SIG-M5 (cell line): ENCODE data around the gene HSPB1.
"Not testable (repeated sequence)": the region's sequence is repeated elsewhere in the genome, so short reads cannot be mapped to it uniquely, and the experiment has no call there.

ENCODE experiments used
- DNase-seq: peaks from one replicate; lab custom pipeline; 2025; lab: John Stamatoyannopoulos, UW

Gene HSPB1

DNA sequence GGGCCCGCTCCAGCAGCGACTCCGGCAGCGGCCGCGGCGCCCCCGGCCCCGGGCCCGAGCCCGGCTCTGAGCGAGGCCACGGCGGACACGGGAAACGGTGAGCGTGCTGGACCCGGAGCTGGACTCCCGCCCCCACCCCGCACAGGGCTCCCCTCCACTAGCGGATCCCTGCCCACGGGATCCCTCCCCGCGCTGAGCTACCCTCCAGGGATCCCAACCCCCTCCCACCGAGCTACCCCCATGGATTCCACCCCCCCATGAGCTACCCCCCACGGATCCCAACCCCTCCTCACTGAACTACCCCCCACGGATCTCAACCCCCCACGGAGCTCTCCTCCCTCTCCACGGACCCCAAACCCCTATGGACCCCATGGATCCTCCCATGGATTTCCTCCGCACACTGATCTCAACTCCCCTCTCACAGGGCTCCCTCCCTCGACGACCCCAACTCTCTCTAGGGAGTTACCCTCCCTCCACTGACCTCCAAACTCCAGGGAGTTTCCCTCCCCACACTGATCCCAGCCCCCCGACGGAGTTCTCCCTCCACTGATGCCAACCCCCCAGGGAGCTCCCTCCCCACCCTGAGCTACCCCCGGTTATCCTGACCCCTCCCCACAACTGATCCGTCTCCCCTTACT is 20.6 kb upstream of the HSPB1 start:
- no peak for DNase-seq

DNA sequence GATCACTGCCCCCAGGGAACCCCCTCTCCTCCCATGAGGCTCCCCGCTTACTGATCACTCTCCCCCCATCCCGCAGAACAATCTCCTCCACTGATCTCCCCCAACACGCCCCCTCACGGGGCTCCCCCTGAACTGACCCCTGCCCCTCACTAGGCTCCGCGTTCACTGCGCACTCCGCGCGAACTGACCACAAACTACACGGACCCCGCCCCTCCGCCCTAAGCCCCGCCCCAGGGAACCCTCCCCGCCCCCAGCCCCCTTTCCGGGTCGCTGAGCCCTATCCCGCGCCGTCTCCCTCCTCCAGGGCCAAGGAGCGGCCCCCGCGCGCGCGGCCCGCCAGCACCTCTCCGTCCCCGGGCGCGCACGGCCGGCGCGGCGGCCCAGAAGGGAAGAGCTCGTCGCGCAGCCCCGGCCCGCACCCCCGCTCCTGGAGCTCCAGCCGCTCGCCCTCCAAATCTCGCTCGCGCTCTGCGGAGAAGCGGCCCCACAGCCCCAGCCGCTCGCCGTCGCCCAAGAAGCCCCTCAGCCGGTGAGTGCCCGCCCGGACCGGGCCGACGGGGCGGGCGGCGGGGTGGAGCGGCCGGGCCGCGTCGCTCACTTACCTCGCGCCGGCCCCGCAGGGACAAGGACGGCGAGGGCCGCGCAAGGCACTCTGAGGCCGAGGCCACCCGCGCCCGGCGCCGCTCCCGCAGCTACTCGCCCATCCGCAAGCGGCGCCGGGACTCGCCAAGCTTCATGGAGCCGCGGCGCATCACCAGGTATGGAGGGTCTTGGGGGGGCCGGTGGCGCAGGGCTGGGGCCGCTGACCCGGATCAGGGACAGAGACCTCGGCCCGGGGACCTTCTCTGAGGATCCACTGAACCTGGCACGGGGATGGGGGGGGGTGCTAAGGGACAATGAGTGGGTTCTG is 19.9 kb upstream of the HSPB1 start:
- no peak for DNase-seq

- DNase-seq, result no peak
Observed at GRCh38 chr7:76283254-76284159, 19.0 kb upstream of the HSPB1 start.

DNA sequence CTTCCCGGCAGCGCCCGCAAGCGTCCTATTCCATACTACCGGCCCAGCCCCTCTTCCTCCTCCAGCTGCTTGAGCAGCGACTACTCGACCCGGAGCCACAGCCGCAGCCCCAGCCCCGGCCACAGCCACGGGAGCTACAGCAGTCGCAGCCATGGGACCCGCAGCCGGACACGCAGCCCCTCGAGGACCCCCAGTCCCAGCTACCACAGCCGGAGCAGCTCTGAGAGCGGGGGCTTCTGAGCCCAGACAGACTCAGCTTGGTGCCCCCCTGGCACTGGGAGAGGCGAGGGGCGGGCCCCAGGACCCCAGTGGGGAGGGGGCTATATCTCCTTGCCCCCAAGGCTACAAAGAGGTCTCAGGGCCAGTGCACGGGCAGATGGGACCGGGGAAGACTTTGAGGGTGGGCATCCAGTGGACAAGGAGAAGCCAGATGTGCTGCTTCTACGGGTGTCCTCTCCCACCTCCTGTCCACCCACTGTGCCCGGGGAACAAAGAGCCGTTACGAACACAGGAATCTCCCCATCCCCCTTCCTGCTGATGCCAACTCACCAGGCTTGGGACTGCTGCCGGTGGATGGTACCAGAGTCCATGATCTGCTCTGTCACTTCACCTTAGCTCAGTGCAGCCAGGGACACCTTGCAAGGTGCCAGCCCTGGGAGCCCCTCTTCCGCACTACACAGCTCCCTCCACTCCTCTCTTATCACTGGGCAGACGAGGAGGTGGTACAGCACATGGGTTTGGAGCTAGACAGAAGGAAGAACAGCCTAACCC is 16.7 kb upstream of the HSPB1 start:
- DNase-seq, result no peak

DNA sequence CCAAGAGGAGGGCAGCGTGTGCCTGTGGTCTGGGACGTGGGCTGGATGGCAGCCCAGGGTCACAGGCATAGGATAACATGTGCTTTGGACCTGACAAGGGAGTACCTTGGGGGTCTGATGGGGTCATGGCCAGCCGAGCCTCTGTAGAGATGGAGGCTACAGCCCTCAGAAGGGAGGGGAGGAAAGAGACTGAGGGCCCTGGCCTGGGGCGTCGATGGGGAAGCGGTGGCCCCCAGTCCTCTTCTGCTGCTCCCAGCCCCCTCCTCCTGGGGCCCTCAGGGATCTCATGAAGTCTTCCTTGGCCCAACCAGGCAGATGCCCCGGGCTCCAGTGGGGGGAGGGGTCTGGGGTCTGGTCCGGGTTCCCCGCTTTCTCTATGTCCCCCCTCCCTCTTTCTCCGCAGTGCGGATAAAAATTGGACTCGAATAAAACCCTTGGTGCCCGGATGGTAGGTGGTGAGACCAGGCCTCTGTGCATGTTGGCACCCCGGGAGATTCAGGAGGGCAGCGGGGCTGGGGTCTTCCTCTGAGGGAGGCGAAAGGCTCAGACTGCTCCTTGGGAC is 15.6 kb upstream of the HSPB1 start:
- DNase-seq, result no peak

- DNase-seq, result not testable (repeated sequence)
Observed at GRCh38 chr7:76290847-76291350, 11.6 kb upstream of the HSPB1 start.

GRCh38 chr7:76291351-76292212 is 10.9 kb upstream of the HSPB1 start:
- DNase-seq, result peak; percentile 85

- DNase-seq, result no peak
Observed at GRCh38 chr7:76292213-76292573, 10.3 kb upstream of the HSPB1 start.

DNA sequence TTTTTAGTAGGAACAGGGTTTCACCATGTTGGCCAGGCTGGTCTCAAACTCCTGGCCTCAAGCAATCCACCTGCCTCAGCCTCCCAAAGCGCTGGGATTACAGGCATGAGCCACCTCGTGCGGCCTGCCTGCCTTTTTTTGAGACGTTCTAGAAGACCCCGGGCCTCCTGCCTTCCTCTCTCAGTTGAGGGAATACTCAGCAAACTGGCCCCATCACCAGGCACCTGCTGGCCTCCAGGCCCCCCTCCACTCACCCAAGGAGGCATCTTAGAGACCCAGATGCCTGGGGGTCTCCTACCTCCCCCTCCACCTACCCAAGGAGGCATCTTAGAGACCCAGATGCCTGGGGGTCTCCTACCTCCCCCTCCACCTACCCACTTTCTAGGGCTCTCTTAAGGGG is 9.6 kb upstream of the HSPB1 start:
- DNase-seq, result not testable (repeated sequence)

DNA sequence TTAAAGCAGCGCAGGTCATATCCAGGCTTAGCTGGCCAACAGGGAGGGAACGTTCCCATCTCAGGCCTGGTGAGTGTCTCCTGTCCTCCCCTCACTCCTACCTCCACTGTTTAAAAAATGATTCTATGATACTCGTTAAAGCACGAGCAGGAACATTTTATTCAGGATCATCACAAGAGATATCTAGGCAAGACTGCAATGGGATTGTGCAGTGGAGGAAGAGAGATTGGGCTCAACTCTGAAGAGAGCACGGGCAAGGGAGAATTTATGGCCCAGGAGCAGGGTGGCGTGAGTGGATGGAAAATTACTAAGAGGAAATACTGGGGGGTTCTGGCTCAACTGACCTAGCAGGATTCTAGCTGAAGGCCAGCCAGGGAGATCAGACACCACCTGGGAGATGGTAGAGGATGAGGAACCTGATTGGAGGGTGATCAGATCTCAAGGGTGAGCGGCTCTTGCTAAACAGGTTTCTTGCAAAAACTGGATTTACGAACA is 9.0 kb upstream of the HSPB1 start:
- no peak for DNase-seq

DNA sequence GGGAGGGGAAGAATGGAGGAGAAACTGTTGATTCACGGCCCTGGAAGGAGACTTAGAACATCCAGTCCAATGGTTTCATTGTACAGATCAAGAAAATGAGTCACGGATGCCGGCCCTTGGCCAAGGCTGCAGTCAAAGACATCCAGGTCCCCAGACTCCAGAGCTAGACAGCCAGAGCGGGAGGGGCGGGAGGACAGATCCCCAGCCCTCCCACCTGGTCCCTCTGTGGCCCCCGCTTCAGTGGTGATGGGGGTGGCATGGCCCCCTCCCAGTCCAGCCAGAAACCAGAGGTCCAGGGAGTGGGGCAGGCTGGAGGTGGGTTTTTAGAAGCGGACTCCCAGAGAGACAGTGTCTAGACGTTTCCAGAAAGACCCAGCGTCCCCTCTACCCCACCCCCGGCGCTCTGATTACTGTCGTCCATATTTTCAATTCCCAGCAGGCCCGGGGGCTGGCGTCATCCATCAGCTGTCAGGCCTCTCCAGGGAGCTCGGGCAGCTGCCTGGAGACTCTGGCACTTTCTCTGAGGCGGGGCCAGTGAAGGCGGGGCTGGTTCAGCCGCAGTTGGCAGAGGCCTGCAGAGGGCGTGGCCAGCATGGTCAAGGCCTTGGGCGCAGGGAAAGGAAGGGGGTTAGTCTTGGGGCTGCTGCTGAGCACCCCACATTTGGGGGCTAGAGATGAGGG is 8.0 kb upstream of the HSPB1 start:
- DNase-seq, result no peak

GRCh38 chr7:76296743-76297740 is 5.4 kb upstream of the HSPB1 start:
- no peak for DNase-seq

DNA sequence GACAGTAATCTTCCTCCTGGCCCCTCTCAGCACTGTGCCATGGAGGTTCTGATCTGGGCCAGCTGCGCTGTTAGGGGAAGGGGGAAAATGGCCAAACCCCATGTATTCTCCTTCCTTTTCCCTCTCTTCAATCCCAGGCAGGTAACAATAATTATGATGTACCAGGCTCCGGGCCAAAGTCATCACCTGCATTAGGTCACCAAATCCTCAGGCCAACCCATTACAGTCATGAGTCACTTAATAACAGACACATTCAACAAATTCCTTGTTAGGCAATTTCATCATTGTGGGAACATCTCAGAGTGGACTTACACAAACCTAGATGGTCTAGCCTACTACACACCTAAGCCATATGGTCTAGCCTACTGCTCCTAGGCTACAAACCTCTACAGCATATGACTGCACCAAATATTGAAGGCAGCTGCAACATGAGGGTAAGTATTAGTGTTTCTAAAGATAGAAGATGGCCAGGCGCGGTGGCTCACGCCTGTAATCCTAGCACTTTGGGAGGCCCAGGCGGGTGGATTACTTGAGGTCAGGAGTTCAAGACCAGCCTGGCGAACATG is 2.2 kb upstream of the HSPB1 start:
- DNase-seq, result no peak

- DNase-seq, result no peak
Observed at GRCh38 chr7:76301000-76301399, 1.5 kb upstream of the HSPB1 start.

GRCh38 chr7:76303202-76304147 is 1.0 kb downstream of the HSPB1 start:
- peak; percentile 52 for DNase-seq

- DNase-seq, result no peak
Observed at GRCh38 chr7:76304888-76305375, 2.5 kb downstream of the HSPB1 start.
